ENCODE measurements around the gene CRY1.
"Not testable (repeated sequence)": the region's sequence is repeated elsewhere in the genome, so short reads cannot be mapped to it uniquely, and the experiment has no call there.

Gene CRY1

DNA sequence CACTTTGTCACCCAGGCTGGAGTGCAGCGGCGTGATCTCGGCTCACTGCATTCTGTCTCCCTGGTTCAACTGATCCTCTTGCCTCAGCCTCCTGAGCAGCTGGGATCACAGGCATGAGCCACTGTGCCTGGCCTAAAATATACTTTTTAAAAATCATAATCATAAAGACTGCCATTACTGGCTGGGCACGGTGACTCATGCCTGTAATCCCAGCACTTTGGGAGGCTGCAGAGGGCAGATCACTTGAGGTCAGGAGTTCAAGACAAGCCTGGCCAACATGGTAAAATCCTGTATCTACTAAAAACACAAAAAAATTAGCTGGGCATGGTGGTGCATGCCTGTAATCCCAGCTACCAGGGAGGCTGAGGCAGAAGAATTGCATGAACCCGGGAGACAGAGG lies 20.1 kb downstream of the CRY1 start:
- not testable (repeated sequence) for DNase-seq (ENCODE audit: extremely low read depth in 1 of 2, low read depth in 1 of 2)

DNA sequence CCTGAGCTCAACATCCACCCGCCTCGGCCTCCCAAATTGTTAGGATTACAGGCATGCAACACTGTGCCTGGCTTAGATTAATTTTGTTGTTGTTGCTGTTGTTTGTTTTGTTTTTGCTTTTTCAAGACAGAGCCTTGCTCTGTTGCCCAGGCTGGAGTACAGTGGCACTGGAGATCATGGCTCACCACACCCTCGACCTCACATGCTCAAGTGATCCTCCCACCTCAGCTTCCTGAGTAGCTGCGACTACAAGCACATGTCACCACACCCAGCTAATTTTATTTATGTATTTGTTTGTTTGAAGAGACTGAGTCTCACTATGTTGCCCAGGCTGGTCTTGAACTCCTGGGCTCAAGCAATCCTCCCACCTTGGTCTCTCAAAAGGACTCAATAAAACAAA lies 26.7 kb downstream of the CRY1 start:
- DNase-seq (ENCODE audit: extremely low read depth in 1 of 2, low read depth in 1 of 2), result no peak

DNA sequence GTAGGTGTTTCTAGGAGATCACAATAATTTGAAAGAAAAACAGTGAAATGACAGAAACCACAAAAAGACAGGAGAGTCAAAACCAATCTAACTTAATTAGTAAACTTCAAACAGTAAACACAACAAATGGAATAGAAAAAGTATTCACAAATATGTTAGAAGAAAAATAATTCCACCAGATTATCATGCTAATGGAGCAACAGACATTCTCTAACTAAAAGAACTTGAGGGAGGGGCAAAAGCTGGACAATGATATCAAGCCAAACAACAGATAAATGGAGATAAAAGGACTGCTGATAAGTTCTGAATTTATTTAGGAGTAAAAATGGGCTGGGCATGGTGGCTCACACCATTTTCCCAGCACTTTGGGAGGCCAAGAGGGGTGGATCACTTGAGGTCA lies 28.7 kb downstream of the CRY1 start:
- DNase-seq (ENCODE audit: extremely low read depth in 1 of 2, low read depth in 1 of 2), result no peak

DNA sequence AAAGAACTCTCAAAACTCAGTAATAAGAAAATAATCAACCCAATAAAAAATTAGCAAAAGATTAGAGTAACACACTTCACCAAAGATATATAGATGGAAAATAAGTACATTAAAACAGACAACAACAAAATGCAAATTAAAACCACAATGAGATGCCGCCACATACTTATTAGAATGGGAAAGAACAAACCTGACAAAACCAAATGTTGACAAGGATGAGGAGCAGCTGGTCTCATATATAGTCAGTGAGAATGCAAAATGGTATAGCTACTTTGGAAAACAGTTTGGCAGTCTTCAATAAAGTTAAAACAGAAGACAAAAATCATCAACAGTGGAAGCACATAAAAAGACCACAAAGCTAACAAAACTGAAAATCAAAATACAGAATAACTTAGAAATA lies 29.1 kb downstream of the CRY1 start:
- DNase-seq (ENCODE audit: extremely low read depth in 1 of 2, low read depth in 1 of 2), result no peak

DNA sequence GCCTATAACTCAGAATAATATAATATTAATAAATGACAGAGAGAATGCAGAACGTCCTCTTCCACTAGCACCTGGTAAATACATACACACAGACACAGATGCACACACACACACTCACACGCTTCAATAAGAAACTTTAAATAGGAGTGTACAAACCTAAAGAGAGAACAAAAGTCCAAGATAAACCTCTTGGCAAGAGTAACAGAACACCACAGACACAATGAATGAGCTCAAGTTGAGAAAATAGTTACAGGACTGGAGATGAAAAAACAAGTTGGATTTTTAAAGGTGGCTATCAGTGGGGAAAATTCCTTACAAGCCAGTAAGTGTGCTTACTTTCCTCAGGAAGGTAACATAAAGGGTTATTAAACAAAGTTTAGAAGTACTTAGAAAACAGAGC lies 35.2 kb downstream of the CRY1 start:
- DNase-seq (ENCODE audit: extremely low read depth in 1 of 2, low read depth in 1 of 2), result no peak

DNA sequence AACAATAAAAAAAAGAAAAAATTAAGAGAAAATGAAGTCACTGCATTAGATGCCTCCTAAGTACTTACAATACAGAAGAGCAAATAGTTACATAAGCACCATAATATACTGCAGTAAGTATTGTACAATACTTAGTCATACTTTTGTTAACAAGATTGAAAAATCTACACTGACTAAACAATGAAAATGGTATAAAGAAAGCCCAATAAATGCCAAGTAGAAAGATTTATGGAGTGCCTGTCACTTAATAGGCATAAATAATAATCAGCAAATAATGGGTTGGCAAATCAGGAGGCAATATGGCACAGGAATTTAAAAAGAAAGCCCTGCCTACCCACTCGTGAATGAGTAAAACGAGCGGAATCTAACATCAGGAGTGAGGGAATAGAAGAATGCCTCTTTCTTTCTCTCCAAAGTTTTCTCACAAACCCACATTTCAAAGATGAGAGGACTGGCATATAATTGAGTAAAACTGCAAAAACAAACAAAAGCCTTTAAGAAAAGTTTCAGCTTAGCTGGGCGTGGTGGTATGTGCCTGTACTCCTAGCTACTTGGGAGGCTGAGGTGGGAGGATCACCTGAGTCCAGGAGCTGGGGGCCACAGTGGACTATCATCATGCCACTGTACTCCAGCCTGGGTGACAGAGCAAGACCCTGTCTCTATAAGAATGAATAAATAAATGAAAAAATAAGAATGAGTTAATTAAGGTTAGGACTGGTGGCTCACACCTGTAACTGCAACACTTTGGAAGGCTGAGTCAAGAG lies 36.1 kb downstream of the CRY1 start:
- no peak for DNase-seq (ENCODE audit: extremely low read depth in 1 of 2, low read depth in 1 of 2)

DNA sequence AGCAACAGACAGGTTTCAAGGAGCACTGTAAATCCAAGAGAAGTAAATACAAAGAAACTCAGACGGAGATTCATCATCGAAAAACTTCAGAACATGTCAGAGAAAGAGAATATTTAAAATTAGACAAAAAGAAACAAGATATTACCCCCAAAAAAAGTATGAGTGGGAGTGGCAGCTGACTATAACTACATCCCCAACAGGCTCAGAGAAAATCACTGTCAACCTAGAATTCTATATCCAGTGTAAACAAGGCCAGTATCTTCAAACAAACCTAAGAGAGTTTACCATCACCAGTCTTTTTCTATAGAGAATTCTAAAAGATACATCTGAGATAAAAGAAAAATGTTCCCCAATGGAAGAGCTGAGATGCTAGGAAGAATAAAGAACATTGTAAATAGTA lies 39.6 kb downstream of the CRY1 start:
- no peak for DNase-seq (ENCODE audit: extremely low read depth in 1 of 2, low read depth in 1 of 2)

DNA sequence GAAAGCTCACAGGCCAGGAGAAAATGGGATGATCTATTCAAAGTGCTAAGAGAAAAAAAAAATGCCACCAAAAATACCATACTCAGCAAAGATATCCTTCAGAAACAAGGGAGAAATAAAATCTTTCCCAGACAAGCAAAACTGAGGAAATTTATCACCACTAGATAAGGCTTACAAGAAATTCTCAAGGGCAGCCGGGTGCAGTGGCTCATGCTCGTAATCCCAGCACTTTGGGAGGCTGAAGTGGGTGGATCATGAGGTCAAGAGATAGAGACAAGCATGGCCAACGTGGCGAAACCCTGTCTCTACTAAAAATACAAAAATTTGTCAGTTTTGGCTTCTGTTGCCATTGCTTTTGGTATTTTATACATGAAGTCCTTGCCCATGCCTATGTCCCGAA lies 48.2 kb downstream of the CRY1 start:
- no peak for DNase-seq (ENCODE audit: extremely low read depth in 1 of 2, low read depth in 1 of 2)

DNA sequence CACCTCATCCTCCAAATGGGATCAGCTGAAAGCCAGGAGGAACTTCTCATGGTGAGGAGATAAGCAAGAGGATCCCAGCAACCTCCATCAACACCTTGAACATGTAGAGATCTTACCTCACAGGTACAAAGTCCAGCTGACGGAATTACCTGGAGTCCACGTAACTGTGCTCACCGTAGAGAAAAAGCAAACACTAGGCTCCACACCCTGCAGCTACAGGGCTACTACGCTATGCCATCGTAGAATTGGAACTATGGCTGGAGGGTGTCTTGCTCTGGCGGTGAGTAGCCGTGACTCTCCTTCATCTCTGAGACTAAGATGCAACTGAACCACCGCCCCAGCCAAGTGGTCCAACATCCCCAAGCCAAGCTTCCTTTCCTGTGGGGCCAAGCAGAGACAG lies 50.5 kb downstream of the CRY1 start:
- DNase-seq (ENCODE audit: extremely low read depth in 1 of 2, low read depth in 1 of 2), result no peak

DNA sequence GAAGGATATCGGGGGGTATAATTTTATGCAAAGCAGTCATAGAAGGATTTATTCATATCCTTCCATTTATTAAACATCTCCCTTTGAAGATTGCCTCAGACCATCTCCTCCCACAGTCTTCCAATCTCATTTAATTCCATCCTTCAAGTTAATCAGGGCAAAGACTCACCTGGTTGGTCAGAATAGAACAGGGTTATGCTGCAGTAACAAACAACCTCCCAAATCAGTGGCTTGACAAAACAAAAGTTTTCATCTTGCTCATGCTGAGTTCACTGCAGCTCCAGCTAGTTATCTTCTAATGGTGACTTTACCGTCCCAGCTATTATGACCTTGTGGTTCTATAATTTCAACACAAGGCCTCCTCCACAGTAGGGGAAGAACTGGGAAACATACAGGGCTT lies 57.6 kb downstream of the CRY1 start:
- no peak for DNase-seq (ENCODE audit: extremely low read depth in 1 of 2, low read depth in 1 of 2)

DNA sequence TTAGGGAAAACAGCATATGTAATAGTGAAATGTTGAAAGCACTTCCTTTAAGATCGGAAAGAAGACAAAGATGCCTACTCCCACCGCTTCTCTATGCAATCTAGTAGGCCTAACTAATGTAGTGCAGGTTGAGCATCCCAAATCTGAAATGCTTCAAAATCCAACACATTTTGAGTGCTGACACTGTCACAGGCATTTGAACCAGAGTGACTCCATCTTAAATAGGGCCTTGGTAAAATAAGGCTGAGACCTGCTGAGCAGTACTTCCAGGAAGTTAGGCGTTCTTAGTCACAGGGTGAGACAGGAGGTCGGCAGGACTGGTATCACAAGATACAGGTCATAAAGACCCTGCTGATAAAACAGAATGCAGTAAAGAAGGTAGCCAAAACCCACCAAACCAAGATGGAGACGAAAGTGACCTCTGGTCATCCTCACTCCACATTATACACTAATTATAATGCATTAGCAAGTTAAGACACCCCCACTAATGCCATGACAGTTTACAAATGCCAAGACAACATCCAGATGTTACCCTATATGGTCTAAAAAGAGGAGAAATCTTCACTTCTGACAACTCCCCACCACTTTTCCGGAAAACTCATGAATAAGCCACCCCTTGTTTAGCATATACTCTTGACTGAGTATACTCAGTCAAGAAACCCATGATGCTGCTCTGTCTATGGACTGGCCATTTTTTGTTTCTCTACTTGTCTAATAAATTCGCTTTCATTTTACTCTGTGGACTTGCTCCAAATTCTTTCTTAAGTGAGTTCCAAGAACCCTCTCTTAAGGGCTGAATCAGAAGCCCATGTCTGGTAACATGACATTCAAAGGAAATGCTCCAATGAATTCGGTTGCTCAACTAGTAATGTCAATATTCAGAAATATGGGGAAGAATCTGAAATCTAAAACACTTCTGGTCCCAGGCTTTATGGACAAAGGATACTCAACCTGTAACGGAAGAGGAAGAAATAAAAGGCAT lies 59.3 kb downstream of the CRY1 start:
- DNase-seq (ENCODE audit: extremely low read depth in 1 of 2, low read depth in 1 of 2), result no peak

DNA sequence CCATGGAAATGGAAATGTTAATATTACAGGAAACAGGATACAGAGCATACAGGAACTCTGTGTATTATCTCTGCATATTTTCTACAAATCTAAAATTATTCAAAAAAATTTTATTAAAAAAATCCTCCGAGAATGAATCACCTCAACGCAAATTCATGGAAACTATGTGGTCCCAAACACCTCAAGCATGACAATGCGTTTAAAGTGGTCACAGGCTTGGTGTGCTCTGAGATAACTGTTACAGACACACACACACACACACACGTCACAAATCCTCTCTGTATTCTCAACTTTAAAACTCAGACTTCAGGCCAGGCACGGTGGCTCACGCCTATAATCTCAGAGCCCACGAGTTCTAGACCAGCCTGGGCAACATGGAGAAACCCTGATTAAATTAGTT lies 61.1 kb downstream of the CRY1 start:
- DNase-seq (ENCODE audit: extremely low read depth in 1 of 2, low read depth in 1 of 2), result no peak

DNA sequence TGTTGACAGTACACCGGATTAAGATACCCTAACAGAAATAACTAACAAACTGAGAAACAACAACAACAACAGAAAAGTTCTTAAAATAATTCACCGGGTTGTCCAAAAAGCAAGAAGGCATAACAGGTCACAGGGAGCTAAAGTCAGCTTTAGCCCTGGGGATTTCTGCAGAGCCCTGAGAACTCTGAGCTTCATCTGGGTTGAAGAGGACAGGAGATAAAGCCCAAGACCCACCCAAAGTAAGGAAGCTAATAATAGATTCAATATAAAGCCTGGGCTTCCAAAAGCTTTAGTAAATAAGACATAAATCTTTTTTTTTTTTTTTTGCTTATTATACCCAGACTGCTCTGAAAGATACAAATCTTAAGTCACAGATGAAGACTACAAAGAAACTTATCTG lies 62.3 kb downstream of the CRY1 start:
- DNase-seq (ENCODE audit: extremely low read depth in 1 of 2, low read depth in 1 of 2), result no peak

DNA sequence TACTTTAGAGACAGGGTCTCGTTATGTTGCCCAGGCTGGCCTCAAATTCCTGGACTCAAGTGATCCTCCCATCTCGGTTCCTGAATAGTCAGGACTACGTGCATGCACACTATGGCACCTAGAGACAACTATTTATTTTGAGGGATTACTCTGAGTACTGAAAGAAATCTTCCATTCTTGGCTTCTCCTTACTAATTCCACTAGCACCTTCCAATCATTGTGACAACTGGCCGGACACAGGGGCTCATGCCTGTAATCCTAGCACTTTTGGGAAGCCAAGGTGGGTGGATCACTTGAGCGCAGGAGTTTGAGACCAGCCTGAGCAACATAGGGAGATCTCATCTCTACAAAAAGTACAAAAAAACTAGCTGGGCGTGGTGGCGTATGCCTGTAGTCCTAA lies 64.3 kb downstream of the CRY1 start:
- no peak for DNase-seq (ENCODE audit: extremely low read depth in 1 of 2, low read depth in 1 of 2)

DNA sequence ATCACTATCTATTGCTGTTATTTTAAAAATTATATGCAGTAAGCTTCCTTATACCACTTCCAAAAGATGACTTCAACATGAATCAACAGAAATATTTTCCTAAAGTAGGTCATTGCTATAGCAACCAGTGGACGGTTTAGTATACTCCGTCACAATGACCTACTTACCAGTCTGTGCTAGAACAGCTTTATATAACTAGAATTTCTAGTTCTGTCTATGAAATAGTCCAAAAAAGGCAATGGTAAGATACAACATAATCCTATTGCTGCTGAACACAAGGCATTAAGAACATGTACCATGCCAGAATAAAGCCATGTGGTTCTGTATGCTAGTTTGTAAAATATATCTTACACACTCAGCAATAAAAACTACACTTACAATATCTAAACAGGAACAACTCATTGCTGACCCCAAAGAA lies 65.7 kb downstream of the CRY1 start:
- no peak for DNase-seq (ENCODE audit: extremely low read depth in 1 of 2, low read depth in 1 of 2)

DNA sequence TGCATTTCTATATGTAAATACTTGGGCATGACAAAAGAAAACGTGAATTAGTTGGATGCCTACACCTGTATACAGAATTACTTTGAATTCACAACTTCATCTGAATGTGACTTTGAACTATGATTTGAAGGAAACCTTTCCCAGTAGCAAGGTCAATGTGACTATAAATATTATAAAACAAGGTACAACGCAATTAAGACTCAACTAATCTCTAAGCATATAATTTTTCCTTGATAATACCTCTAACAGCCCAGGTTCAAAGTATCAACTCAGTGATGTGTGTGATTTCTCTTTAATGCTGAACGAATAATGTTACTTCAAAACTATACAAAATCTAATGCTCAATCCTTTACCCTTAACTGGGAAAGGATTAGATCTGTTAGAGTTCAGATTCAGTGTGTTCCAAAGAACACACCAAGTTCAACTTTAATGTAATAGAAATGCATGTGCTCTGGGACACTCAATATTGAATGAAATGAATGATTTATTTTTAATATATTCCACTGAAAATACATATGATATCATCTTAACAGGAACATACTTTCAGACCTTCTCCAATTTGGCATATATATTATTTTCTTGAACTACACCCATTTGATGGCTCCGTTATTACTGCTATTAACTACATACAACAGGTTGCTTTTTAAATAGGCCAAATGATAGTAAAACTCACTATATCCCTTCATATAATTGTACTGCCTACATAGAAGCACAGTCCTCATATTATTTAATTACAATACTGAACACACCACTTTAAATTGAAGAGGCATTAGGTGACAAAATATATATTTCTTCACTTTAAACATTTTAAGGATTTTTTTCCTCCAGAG lies 66.3 kb downstream of the CRY1 start:
- DNase-seq (ENCODE audit: extremely low read depth in 1 of 2, low read depth in 1 of 2), result no peak

DNA sequence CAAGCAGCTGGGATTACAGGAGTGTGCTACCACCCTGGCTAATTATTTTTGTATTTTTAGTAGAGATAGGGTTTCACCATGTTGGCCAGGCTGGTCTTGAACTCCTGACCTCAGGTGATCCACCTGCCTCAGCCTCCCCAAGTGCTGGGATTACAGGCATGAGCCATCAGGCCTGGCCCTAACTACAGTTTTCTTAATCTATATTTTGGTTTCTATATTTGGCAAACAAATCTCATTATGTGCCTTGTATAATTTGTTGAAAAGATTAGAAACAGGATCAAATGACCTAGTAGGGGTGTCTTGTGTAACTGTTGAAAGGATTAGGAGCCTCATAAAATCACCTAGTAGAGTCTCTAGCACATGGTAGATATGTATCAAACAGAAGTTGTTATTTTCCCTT lies 67.0 kb downstream of the CRY1 start:
- DNase-seq (ENCODE audit: extremely low read depth in 1 of 2, low read depth in 1 of 2), result not testable (repeated sequence)

DNA sequence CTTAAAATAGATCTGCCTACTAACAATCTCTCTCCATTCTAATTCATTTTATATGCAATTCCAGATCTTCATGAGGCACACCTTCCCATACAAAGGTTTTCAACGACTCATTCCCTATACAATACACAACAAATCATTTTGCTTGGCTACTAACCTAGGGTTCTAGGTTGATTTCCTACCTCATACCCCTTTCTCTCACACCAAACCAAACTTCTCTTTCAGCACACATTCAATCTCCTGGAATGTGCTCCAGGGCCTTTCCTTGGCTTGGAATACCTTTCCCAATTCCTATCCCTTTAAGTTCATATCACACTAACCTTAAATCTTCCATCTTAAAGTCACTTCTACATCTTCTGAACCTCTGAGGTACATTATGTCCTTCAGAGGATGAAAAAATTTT lies 67.7 kb downstream of the CRY1 start:
- DNase-seq (ENCODE audit: extremely low read depth in 1 of 2, low read depth in 1 of 2), result no peak

DNA sequence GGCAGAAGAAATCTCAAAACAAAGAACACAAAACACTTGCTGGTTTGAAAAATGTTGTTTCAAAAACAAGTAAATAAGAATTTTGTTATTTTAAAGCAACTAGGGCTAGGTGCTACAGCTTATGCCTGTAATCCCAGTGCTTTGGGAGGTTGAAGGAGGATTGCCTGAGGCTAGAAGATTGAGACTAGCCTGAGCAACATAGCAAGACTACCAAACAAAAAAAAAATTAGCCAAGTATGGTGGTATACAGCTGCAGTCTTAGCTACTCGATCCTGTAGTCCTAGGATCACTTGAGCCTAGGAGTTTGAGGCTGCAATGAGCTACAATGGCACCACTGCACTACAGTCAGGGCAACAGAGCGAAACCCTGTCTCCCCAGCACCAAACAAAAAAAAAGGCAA lies 73.8 kb downstream of the CRY1 start:
- no peak for DNase-seq (ENCODE audit: extremely low read depth in 1 of 2, low read depth in 1 of 2)

DNA sequence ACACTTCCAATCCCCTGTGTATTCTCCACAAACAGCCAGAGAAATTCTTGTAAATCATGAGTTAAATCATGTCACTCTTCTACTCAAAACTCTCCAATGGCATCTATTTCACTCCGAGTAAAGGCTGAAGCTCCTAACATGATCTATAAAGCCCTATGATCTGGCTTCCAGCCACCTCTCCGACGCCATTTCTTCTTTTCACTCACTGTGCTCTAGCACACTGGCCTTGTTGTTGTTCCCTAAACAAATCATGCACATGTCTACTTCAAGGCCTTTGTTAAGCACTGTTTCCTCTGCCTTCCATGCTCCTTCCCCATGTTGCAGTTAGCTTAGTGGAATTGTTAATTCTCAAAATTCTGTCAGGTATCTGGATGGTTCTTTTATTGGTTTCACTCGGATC lies 76.3 kb downstream of the CRY1 start:
- no peak for DNase-seq (ENCODE audit: extremely low read depth in 1 of 2, low read depth in 1 of 2)

DNA sequence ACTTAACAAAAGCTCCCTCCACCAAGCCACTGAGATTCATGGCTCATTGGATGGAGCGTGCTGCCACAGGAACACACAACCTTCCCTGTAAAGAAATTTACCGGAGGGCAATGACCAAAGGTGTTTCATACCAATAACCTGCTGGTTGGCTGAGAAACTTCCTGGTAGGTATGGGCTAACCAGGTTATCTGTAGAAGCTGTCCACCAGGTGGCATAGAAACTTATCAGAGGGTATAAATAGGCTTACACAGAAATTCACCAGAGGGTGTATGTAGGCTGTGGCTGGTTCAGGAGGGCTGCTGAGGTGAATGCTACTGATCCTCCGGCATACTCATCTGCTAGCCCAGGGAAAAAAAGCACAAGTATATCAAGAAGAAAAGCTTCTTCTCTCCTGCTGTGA lies 79.3 kb downstream of the CRY1 start:
- no peak for DNase-seq (ENCODE audit: extremely low read depth in 1 of 2, low read depth in 1 of 2)

All from stimulated activated CD8-positive, alpha-beta memory T cell treated with anti-CD3 and anti-CD28 coated beads, Interleukin-7, amount 100 ng/mL, for 48 hours (primary cell).